Stimulated activated CD8-positive, alpha-beta memory T cell treated with anti-CD3 and anti-CD28 coated beads, Interleukin-12 subunit alpha, Interleukin-12 subunit beta, amount 100 ng/mL, for 1 hour (primary cell): ENCODE data around the gene LRIG1.

Experiments
- DNase-seq: peaks from one replicate; pipeline ENCODE4 v3.0.0-alpha.2; 2020; ENCODE audit warnings: low read depth

LRIG1 gene

DNA sequence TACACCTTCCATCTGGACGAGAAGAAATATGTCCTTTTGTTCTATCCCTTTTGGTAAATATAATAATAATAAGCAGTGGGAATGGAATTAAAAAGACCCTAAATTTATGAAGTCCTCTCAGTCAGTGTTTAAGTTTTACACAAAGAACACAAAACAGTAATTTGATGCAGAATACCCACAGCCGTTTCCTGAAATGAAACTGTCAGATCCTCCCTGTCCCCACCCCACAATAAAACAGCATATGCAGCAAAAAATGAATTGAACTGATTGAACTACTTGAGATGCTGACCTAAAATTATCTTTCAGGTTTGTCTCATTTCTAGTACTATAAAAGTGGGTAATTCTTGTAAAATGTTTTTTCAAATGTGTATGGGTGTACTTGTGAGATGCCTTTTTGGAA is 2.2 kb upstream of the LRIG1 start:
- no peak for DNase-seq

DNA sequence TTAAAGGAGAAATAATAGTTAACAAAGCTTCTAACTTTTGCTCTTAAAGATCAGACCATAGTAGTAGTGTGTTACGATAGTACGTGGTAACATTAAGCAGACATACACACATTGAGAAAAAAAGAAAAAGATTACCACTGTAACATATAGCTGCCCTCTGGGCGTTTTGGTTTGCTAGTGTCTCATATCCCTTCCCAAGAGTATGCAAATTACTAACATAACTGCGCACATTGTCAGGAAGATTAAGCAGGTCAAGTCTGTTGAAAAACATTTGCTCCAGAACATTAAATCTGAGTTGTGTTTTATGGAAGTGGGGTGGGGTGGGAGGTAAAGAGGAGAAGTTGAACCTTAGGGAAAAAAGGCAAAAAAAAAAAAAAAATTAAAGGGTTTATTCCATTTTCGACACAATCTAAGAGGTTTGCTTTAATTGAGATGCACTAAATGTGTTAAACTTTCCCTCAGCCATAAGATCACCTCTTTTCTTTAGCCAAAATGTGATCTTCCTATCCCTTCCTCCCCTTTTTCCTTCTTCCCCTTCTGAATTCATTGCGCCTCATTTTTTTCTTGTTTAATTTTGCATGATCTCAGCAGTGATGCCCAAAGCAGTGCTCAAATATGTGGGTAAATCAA is 1.5 kb upstream of the LRIG1 start:
- DNase-seq = no peak

DNA sequence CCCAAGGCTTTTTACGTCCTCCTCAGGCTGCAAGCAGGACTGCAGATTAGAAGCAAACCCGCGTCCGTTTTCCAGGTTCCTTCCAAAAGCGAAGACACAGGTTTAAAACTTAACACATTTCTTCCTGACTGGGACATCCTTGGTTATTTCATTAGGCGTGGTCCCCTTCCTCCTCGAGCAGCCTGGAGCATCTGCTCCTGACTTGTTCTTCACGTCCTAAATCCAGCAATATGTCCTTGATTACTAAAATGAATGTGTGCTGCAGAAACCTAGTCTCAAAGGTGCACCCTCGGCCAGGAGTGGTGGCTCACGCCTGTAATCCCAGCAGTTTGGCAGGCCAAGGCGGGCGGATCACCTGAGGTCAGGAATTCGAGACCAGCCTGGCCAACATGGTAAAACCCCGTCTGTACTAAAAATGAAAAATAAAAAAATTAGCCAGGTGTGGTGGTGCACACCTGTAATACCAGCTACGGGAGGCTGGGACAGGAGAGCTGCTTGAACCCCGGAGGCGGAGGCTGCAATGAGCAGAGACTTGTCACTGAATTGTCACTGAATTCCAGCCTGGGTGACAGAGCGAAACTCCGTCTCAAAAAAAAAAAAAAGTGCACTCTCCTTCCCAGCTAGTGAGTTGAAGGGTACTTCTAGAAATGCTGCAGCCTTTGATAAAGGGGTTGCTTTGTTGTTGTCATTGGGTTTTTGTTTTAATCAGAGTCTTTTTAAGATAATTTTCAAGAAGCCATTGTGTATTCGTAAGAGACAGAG is 842 bp upstream of the LRIG1 start:
- DNase-seq = no peak

DNA sequence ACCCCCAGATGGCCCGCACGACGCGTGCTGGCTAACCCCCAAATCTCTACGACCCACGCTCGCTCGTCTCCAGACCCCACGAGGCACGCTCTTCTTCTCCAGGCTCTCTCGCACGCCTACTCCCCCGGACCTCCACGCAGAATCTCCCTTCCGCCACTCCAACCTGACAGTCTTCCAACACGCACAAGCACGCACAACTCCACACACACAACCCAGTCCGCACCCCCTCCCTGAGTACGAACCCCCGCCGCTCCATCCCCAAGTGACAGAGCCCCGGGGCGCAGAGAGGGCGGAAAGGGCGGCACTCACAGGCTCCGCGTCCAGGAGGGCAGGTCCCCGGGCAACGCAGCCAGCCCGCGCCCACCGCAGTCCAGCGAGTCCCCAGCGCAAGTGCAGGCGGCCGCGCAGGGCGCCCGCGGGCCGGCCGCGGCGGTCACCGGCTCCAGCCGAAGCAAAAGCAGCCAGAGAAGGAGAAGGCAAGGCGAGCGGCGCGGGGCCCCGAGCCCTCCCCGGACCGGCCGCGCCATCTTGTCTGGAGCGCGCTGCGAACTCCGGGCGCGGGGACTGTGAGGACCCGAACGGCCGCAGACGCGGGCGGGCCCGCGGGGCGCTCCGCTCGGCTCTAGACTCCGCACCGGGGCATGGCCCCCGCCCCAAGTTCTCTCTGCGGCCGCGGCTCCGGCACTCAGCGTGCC is 794 bp downstream of the LRIG1 start:
- no peak for DNase-seq

DNA sequence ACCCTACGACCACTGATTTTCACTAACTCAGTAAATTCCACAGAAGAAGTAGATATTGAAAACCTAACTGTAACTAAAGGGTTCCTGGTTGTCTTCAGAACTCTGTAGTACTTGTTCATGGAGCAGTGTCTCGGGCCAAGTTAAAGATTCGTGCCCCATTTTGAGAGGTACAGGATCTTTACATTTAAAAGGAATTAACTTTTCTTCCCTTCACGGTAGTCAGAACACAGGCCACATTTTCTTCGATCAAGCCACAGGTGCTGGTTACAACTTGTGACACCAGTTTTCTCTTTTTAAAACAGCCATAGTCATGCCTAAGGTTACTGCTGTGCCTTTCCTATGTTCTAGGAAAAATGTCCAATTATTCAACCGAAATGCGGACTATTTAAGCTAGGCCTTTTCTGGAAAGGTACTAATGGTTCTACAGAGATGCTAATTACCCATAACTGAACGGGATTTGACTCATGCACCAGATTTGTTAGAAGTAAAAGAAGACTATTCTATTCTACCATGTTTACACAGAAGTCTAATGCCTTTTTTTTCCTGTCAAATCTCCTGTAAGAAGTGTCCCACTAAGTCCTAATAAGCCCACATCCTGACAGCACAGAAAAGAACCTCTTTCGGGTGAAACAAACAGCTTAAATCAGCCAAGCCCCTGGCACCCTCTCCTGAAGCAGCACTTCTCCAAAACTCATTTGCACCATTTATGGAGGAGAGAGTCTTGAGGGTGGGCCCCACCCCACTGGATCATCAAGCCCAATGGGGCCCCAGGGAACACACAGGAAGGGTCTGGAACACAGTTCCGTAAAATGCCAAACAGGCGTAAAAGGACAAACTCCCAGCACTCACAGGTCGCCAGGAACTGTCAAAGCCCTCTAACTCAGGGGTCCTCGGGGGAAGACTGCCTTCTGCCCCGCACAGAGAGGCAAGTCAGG is 1.9 kb downstream of the LRIG1 start:
- no peak for DNase-seq

DNA sequence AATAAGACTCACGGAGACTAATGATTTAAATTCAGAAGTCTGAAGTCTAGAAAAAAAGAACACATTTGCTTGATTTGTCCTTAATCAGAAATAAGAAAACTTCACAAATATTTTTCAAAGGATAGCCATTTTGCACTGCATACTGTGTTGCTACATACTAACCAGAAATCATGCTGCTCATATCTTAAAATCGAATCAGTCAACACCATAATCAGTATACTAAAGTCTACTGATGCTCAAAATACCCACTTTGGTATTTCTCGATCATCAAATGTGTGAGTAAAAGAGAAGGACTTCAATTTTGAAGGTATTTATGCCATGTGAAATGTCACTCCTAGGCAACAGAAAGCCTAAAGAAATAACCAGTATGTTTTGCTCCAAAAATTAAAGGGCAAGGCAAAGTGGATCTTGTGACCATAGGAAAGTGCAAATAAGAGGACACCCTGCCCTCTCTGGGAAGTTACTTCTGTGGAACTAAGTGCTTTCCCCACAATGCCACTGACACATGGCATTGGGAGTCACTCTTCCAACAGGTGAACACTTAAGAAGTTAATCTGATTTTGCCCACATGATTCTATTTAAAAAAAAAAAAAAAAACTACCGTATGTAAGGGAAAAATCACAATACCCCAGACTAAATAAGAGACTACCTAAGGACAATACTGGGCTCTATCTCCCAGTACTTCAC is 2.7 kb downstream of the LRIG1 start:
- no peak for DNase-seq

DNA sequence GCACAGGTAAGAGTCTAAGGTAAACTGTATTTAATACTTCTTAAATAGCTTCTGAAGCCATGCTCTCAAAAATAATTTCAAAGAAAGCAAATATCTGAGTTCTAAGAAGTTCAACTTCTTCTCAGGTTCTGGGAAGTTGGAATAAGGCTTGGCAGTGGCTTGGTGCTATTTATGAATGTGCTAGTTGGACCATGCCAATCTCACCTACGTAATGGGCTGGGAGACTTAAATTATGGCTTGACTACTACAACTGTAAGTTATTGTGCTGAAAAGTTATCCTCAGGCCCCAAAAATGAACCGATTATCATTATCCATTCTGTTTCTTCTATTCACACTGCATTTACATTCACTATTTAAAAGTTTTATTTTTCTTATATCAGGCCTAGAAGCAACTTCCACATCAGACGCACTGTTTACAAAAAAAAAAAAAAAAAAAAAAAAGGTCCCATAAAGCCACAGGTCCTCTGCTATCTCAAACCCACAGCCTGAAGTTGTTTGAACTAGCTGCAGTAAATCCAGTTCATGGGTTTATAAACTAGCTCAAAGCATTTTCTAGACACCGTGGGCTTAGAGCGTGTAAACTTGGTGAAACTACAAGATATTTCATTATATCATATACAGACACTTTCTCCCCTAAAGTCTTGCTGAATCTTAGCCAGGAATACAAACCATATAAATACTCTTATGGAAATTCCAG is 3.4 kb downstream of the LRIG1 start:
- no peak for DNase-seq

DNA sequence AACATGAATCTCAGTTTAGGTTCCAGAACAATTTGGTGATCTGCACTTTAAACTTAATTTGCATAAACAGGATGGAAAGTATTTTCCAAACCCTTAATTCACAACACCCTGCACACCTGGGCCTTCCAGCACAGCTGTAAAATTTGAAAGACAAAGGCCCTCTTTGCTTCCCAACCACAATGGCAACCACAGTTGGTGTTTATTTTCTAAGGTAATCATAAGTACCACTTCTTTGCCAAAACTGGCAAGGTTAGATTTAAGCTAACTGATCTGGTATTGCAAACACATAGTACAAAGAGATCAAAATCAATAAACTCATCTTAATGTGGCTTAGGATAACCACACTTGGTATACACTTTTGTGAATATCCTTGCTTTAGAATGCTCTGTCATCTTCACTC is 4.1 kb downstream of the LRIG1 start:
- no peak for DNase-seq

DNA sequence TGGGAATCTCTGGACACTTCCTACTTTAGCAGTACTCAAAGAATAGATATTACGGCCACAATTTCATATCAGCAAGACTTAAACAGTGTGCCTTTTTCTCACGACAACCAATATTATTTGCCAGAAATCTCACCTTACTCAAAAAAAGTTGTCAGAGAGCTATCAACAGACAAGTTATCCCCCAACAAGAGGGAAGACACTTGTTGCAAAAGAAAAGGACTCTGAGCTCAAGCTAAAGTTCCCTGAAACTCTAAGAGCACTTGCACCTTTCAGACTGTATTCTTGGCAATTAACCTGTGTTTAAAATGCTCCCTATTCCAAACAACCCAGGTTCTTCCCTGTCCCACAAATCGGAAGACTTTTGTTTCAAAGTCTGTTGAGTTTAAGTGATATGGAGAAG is 4.5 kb downstream of the LRIG1 start:
- no peak for DNase-seq

DNA sequence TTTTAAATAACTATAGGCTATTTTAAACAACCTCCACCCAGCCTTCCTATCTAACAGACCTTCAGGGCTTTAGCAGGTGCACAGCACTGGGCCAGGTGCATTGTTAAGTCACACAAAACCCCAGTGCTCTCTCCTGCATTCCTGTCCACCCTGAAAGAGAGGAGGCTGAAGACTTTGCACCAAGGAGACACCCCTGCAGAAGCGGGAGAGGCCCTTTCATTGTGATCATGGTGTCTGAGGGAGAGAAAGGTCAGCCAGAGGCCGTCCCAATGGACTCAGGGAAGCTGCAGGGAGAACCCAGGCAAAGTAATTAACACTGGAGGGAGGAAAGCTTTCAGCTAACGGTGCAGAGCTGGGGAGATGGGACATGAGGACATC is 5.2 kb downstream of the LRIG1 start:
- DNase-seq = no peak

DNA sequence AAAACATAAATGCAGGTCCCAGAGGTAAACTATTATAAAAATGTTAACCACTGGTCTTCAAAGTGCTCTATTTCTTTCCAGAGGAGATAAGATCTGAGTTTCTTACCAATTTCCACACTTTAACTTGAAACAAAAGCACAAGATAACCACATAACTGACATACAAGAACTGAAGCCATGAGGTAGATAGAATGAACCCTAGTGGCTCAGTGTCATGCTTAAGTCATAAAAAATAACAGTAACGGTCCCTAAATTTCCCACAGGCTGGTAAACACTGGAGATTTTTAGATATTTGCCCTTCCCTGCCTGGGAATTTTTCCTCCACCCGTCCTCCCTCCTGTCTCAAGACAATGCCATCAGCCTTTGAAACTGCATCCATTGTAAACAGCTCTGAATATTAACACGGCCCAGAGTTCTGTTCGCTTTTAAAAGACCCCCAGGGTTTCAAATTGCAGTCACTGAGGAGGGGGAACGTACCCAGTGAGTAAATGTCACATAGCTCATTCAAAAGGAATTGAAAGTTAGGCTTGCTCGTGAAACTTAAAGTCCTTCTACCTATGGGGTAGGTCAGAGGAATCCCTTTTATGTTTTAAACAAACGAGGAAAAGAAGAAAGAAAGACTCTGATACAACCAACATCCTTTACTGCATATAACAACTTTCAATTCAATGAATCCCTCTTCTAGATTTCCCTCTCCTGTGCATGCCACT is 5.7 kb downstream of the LRIG1 start:
- DNase-seq = no peak

DNA sequence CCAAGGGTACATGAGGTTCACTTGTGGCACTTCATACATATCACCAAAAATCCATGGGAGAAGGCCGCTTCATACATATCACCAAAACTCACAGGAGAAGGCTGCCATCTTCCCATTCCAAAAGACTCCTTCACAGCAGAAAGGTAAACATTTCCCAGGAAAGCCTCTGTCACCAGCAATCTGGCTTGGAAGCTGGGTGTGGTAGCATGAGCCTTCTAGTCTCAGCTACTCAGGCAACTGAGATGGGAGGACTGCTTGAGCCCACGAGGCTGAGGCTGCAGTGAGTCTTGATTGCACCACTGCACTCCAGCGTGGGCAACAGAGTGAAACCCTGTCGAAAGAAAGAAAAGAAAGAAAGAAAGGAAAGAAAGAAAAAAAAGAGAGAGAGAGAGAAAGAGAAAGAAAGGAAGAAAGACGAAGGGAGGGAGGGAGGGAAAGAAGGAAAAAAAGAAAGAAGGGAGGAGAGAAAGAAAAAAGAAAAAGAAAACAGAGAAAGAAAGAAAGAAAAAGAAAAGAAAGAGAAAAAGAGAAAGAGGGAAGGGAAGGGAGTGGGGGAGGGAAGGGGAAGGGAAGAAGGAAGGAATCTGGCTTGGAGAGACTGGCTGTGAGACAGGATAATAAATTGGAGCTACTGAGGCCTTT is 7.2 kb downstream of the LRIG1 start:
- DNase-seq = no peak

DNA sequence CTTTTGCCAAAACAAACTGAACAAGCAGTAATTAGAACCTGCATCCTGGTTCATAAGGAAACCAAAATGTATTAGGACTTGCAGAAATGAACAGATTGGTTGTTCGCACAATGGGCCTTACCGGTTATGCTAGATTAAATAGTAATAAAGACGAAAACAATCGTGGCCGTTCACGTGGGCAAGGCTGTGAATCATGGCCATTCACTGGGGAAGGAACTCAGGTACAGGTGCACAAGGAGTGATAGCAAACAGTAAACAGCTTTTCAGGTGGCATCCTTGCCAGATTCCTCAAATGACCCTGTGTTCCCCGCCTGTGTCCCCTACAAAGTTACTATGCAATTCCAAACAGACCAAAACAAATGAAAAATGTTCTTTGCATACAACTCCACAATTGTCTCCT is 8.2 kb downstream of the LRIG1 start:
- DNase-seq = no peak

DNA sequence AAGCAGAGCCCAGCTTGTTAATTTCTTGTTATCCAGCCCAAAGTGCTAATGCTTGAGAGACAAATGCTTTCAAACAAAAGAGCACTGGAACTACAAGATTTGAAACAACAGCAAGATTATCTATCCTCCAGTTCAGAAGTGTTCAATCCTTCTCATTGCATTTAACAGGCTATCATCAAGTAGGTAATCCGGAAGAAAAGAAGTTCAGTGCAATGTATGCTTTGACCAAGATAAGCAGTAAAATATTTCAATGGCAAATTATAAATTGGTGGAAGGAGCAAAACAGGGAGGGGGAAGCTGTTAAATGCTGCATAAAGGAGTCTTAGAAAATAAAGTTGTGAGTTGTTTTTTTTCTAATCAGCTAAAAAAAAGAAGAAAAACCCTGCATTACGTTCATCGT is 8.8 kb downstream of the LRIG1 start:
- no peak for DNase-seq

DNA sequence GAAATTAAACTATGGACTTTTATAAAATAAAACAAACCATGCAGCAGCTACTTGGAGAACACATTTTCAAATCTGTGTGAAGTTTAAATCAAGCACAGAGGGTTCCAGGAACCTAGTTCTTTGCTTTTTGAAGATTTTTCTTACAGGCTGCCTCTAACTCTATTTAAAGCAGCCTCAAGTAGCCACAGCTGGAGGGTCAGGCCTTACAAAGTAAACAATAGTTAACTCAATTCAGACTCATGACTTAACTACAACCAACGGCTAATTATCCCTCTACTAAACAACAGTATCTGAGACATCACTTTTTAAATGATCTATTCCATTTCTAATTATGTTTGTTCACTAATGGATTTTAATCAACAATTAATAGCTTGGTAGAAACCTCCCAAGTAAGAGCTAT is 9.8 kb downstream of the LRIG1 start:
- no peak for DNase-seq

DNA sequence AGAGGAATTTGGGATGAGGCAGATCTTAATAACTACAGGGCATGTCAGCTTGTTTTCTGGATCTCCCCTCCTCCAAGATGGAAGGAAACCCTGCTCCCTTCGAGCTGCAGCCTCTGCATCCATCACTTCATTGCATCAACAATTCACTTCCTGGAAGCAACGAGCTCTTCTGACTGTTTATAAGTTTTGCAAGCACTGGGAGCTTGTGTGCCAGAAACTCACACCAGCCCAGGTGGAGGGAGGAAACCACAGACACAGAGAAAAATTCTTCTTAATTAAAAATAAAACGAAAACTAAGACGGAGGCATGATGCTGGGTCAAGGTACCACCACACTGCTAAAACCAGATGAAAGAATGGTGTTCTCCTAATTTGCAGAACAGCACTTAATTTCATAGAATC is 10.6 kb downstream of the LRIG1 start:
- DNase-seq = no peak

DNA sequence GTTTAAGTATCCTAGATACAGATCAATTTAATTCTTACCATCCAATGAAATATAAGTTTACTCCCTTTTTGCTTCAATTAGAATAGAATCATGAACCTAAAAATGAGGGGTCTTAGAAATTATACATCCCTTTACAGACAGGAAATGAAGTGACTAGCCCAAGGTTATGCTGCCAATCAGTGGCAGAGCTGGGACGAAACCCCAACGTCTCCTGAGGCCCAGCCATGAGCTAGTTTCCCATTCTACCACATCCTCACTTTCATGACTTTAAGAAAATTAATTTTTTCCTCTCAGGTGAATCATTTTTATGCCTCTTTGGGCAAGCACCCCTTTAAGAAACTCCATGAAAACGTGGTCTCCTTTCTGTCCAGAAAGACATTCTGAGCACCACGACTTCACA is 11.2 kb downstream of the LRIG1 start:
- DNase-seq = no peak

DNA sequence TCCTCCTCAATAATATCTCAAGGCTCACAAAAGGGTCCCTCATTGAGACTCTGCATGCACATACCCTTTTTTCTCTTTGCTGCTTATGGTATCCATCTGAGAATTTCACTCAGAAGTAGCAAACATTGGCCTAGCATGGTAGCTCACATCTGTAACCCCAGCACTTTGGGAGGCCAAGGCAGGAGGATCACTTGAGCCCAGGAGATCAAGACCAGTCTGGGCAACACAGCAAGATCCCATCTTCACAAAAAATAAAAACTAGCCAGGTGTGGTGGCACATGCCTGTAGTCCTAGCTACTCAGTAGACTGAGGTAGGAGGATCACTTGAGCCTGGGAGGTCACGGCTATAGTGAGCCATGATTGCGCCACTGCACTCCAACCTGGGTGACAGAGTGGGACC is 11.7 kb downstream of the LRIG1 start:
- no peak for DNase-seq

DNA sequence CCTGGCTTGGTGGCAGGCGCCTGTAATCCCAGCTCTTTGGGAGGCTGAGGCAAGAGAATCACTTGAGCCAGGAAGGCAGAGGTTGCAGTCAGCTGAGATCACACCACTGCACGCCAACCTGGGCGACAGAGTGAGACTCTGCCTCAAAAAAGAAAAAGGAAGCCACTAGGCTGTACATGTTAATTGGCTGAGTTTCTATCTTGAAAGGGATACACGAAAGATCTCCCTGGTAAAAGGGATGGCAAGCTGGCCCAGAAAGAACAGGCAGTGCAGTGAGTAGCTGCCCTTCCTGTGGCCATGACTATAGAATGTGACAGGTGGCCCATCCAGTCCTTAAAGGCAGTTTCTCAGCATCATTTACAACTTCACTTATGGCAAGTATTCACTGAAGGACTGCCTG is 12.3 kb downstream of the LRIG1 start:
- DNase-seq = no peak

DNA sequence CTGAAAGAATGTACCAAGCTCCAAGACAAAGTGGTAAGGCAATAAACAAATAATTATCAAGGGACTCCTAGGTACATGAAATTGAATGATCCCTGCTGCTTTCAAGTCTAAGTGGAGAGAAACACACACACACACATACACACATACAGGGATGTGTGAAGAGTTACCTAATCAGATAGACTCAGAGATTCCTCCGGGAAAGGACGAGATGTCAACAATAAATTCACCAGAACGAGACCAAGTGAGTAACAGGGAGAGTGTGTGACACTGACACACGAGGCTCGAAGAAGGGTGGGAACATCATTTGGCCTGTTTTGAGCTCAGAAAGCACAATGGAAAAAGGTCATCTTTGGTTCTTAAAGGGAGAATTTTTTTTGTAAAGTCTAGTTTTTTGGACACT is 13.4 kb downstream of the LRIG1 start:
- no peak for DNase-seq
